ENCODE data around the gene AVEN. TPM values are rescaled to one million over a fixed set of nuclear protein-coding genes. Genes with fewer than 3 reads are reported as not detected.

AVEN gene
- total and polyA plus RNA-seq, 2 of the 4 experiments (the other 2 are of a cell fraction): 9.1 to 17.6 TPM

DNA sequence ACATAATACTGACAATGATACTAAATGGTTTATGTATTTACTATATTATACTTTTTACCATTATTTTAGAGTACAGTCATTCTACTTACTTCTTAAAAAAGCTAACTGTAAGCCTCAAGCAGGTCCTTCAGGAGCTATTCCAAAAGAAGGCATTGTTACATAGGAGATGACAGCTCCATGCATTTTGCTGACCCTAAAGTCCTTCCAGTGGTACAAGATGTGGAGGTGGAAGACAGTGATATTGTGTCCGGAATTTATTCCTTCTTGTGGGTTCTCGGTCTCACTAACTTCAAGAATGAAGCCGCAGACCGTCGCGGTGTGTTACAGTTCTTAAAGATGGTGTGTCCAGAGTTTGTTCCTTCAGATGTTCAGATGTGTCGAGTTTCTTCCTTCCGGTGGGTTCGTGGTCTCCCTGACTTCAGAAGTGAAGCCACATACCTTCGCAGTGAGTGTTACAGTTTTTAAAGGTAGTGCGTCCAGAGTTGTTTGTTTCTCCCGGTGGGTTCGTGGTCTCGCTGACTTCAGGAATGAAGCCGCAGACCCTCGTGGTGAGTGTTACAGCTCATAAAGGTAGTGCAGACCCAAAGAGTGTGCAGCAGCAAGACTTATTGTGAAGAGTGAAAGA is 20.9 kb downstream of the AVEN start:
- DNase-seq (no peak), ATAC-seq (ENCODE audit: low read depth) (no peak)
- no peak overlapping the region for H3K23ac ChIP-seq (ENCODE audit: low read depth, low read length)
- no peak overlapping the region for H3K4me2 ChIP-seq (ENCODE audit: low read depth, low read length)
- no peak overlapping the region for H2AFZ ChIP-seq (replicated peaks; ENCODE audit: low read length, poor library complexity)
- H2AK9ac ChIP-seq (replicated peaks; ENCODE audit: low read depth, low read length, poor library complexity): no peak overlapping the region
- 93% methylated on average over 9 of the region's 16 CpGs; no CpG with 5 or more reads in 1 of the 2 experiments for WGBS, 2 experiments (ENCODE audit: extremely low coverage in 2 of 2, insufficient read length in 1 of 2)
- H3K9ac ChIP-seq (ENCODE audit: low read depth, low read length): no peak overlapping the region
- no peak overlapping the region for H3K4me3 ChIP-seq (ENCODE audit: insufficient read depth, low read depth, low read length)
- H4K20me1 ChIP-seq (ENCODE audit: insufficient read depth, low read length): no peaks in the 10 kb centered on the region; the same call in 1 of the 2 replicates
- H3K27me3 ChIP-seq (ENCODE audit: control insufficient read depth, insufficient read depth, low read length): no peaks in the 10 kb centered on the region
- no peak overlapping the region for H4K91ac ChIP-seq (ENCODE audit: insufficient read depth, low read depth, low read length)
- no peak overlapping the region for H2BK20ac ChIP-seq (ENCODE audit: low read depth, low read length)
- H3K4ac ChIP-seq (ENCODE audit: low read depth, low read length): no peak overlapping the region
- H4K8ac ChIP-seq (ENCODE audit: low read depth in 2 of 2, low read length in 2 of 2): no peak overlapping the region
- peaks cover 15 to 32% of the 10 kb centered on the region in 2 experiments for H3K79me1 ChIP-seq (ENCODE audit: low read depth in 1 of 2, low read length in 2 of 2)
- H2BK15ac ChIP-seq (ENCODE audit: low read depth, low read length): no peak overlapping the region
- no peak overlapping the region for H3K14ac ChIP-seq (replicated peaks; ENCODE audit: low read depth, low read length)
- ChIA-PET CTCF (no interaction called here), POLR2A (ENCODE audit: unreplicated experiment) (no interaction called here)
- no peaks in the 10 kb centered on the region for H3K4me1 ChIP-seq (ENCODE audit: control insufficient read depth, insufficient read depth, low read length)
- H3K56ac ChIP-seq (ENCODE audit: extremely low read depth, insufficient read depth, low read length): no peak overlapping the region
- dilution Hi-C loops (cut with HindIII; ENCODE audit: low sequenced_read_pairs, unreplicated experiment): no loop called here
- no peaks in the 10 kb centered on the region for H3K9me1 ChIP-seq (ENCODE audit: insufficient read depth, low read length)
- no peak overlapping the region for H2BK120ac ChIP-seq (ENCODE audit: low read depth, low read length)
- H3K36me3 ChIP-seq (ENCODE audit: control insufficient read depth, insufficient read depth, low read length): no peaks in the 10 kb centered on the region
- H3K27ac ChIP-seq (ENCODE audit: insufficient read depth, low read length): no peak overlapping the region
- H2AK5ac ChIP-seq (ENCODE audit: low read depth, low read length): no peak overlapping the region
- BruUV-seq (replicated peaks): no TSS peak
- no peak overlapping the region for H2BK5ac ChIP-seq (ENCODE audit: low read depth, low read length, poor library complexity, severe bottlenecking)
- H4K5ac ChIP-seq (ENCODE audit: low read depth, low read length): no peak overlapping the region
- TF ChIP-seq BHLHE40 (IDR thresholded peaks at IDR 0.05; ENCODE audit: low read depth, low read length): no peak
- no peak for TF ChIP-seq CTCF (conservative IDR thresholded peaks at IDR 0.05; ENCODE audit: low read depth, low read length)
- no peak for TF ChIP-seq RCOR1 (IDR thresholded peaks at IDR 0.05; ENCODE audit: insufficient replicate concordance, low read length)
- TF ChIP-seq SMC3 (IDR thresholded peaks at IDR 0.05; ENCODE audit: low read depth, low read length): no peak
- no peak for TF ChIP-seq CEBPB (IDR thresholded peaks at IDR 0.05; ENCODE audit: low read depth, low read length)
- no peak for TF ChIP-seq CHD1 (IDR thresholded peaks at IDR 0.05; ENCODE audit: low read depth, low read length)
- TF ChIP-seq RAD21 (IDR thresholded peaks at IDR 0.05; ENCODE audit: low read length): no peak
- no peak for TF ChIP-seq FOS (IDR thresholded peaks at IDR 0.05; ENCODE audit: low read depth, low read length)
- no peak for TF ChIP-seq MXI1 (IDR thresholded peaks at IDR 0.05; ENCODE audit: borderline replicate concordance, low read depth, low read length)
- no peak for TF ChIP-seq RFX5 (IDR thresholded peaks at IDR 0.05; ENCODE audit: low read depth, low read length)
- TF ChIP-seq MAFK (IDR thresholded peaks at IDR 0.05; ENCODE audit: low read depth, low read length): no peak
- in situ Hi-C loops (cut with MboI; ENCODE audit: low sequenced_read_pairs): no loop called here
- H3K9me3 ChIP-seq (ENCODE audit: control insufficient read depth, insufficient read depth, low read length): no peaks in the 10 kb centered on the region; the same call in 1 of the 2 replicates
- H3K18ac ChIP-seq (ENCODE audit: low read depth, low read length): no peak overlapping the region
- intact Hi-C loops (cut with micrococcal nuclease): no loop called here

Measured in IMR-90 (cell line).